B cell (primary cell): ENCODE results near the gene MCTP1.

Experiments
- CTCF ChIP-seq: fragments of 200-600 bp; IDR thresholded peaks from one replicate; pipeline ENCODE4 v1.8.0; 2022; ENCODE audit warnings: antibody characterized with exemption, mild to moderate bottlenecking
- EZH2 ChIP-seq: IDR thresholded peaks from 2 replicates; pipeline ENCODE4 v1.6.1; 2012; ENCODE audit warnings: borderline replicate concordance, low read depth, mild to moderate bottlenecking, moderate library complexity, low read length; ENCODE audit not compliant: insufficient read depth, poor library complexity, severe bottlenecking

DNA sequence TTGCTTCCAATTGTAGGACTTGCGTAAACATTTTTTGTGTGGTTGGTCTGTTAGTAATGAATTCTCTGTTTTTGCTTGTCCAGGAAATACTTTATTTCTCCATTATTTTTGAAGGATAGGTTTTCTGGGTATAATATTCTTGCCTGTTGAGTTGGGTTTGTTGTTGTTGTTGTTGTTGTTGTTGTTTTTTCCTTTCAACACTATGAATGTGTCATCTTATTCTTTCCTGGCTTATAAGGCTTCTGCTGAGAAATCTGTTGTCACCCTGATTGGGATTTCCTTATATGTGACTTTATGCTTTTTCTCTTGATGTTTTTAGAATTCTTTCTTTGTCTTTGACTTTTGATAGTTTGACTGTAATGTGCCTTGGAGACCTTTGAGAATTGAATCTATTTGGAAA, 626.6 kb downstream of the MCTP1 start:
- no peak for TF ChIP-seq EZH2
- no peak for TF ChIP-seq CTCF
